ENCODE measurements around the gene TIGD3.

DNA sequence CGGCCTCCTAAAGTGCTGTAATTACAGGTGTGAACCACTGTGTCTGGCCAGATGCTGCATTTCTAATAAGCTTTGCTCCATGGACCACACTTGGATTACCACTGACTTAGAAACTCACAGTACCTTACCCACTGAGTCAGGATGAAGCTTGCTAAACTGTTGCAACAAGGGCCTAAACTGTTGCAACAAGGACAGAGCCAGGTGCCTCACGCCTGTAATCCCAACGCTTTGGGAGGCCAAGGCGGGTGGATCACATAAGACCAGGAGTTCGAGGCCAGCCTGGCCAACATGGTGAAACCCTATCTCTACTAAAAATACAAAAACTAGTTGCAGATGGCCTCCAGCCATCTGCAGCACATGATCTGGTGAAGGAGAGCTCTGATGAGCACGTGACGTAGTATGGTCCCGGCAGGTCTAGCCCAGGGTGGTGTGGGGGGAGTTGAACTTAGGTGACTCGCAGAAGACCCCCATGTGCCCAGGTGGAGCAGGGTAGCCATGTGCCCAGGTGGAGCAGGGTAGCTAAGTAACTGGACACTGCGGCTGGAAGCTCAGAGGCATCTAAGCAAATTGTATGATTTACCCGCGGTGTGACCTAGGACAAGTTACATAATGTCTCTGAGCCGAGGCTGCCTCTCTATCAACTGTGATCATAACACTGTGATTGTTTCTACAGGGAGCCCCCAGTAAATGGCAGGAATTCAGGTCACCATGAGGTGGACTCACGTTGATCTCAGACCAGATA lies 19.5 kb downstream of the TIGD3 start:
- TF ChIP-seq, protein P1, sequence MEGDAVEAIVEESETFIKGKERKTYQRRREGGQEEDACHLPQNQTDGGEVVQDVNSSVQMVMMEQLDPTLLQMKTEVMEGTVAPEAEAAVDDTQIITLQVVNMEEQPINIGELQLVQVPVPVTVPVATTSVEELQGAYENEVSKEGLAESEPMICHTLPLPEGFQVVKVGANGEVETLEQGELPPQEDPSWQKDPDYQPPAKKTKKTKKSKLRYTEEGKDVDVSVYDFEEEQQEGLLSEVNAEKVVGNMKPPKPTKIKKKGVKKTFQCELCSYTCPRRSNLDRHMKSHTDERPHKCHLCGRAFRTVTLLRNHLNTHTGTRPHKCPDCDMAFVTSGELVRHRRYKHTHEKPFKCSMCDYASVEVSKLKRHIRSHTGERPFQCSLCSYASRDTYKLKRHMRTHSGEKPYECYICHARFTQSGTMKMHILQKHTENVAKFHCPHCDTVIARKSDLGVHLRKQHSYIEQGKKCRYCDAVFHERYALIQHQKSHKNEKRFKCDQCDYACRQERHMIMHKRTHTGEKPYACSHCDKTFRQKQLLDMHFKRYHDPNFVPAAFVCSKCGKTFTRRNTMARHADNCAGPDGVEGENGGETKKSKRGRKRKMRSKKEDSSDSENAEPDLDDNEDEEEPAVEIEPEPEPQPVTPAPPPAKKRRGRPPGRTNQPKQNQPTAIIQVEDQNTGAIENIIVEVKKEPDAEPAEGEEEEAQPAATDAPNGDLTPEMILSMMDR (IDR thresholded peaks at IDR 0.05) = no peak
- no peak for TF ChIP-seq POLR2A (IDR thresholded peaks at IDR 0.05)

Measured in lower leg skin (tissue), 3 donors.